Skeletal muscle tissue (tissue), 4 donors: ENCODE results near the gene PTGDR. TPM values are rescaled to one million over a fixed set of nuclear protein-coding genes. Genes with fewer than 3 reads are reported as not detected.

Experiments used
- H3K27ac ChIP-seq: one replicate; pipeline ENCODE4 v1.7.0; 2013; ENCODE audit warnings: mild to moderate bottlenecking, low read depth, low read length, inconsistent platforms
- H3K27me3 ChIP-seq, 3 donors: one replicate each; pipeline ENCODE4 v1.7.0; 2013; ENCODE audit warnings: low read length in 3 of 3; ENCODE audit not compliant: control insufficient read depth in 3 of 3, insufficient read depth in 3 of 3
- H3K36me3 ChIP-seq, 3 donors: one replicate each; pipeline ENCODE4 v1.7.0; 2013; ENCODE audit warnings: low read length in 3 of 3; ENCODE audit not compliant: control insufficient read depth in 3 of 3, insufficient read depth in 3 of 3
- H3K4me1 ChIP-seq, 3 donors: one replicate each; pipeline ENCODE4 v1.7.0; 2013; ENCODE audit warnings: low read length in 3 of 3, mild to moderate bottlenecking in 3 of 3; ENCODE audit not compliant: control insufficient read depth in 3 of 3, insufficient read depth in 3 of 3
- H3K4me3 ChIP-seq, 3 donors: one replicate each; pipeline ENCODE4 v1.7.0; 2013; ENCODE audit warnings: low read length in 3 of 3
- H3K9ac ChIP-seq, 3 donors: one replicate each; pipeline ENCODE4 v1.7.0; 2013; ENCODE audit warnings: low read length in 3 of 3, mild to moderate bottlenecking in 3 of 3, moderate library complexity in 2 of 3, low read depth in 1 of 3
- H3K9me3 ChIP-seq, 3 donors: one replicate each; pipeline ENCODE4 v1.7.0; 2013; ENCODE audit warnings: low read length in 3 of 3; ENCODE audit not compliant: control insufficient read depth in 3 of 3
- total RNA-seq: library from RNA; depleted of rRNA; stranded (reverse); fragments of >200 nt; gene quantifications from one replicate; pipeline ENCODE4 v1.2.3, GENCODE V29; 2014
- donor health status: Osteomylitis.

Gene PTGDR
- total RNA-seq, 1 donor from 2014 or later, result under 0.01 TPM

- Histone ChIP-seq H3K4me3 (no peak overlapping the region), H3K9ac (no peak overlapping the region), H3K9me3 (no peaks in the 10 kb centered on the region), H3K36me3 (no peaks in the 10 kb centered on the region), H3K27me3 (no peaks in the 10 kb centered on the region), H3K4me1 (peaks cover 0 to 3% (median 0%) of the 10 kb centered on the region in 3 donors), H3K27ac (no peak overlapping the region)
Measured at GRCh38 chr14:52275372-52275771, 7.9 kb downstream of the PTGDR start.

DNA sequence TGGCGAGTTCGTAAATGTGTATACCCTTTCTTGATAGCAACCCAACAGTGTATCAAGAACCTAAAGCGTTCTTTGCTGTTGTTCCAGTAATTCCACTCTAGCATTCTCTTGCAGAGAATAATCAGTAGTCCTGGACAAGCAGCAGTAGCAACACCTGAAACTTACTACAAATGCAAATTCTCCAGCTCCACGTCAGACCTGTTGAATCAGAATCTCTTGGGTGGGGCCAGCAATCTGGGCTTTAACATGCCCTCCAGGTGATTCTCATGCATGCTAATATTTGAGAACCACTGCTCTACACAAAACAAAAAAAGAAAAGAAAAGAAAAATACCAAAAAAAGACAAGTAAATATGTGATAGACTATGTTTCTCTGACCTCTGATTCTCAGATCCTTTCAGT is 10.1 kb downstream of the PTGDR start:
- Histone ChIP-seq H3K36me3 (no peaks in the 10 kb centered on the region), H3K4me3 (no peak overlapping the region), H3K9me3 (no peaks in the 10 kb centered on the region), H3K9ac (no peak overlapping the region), H3K4me1 (peaks cover 0 to 3% (median 0%) of the 10 kb centered on the region in 3 donors), H3K27me3 (no peaks in the 10 kb centered on the region), H3K27ac (no peak overlapping the region)

DNA sequence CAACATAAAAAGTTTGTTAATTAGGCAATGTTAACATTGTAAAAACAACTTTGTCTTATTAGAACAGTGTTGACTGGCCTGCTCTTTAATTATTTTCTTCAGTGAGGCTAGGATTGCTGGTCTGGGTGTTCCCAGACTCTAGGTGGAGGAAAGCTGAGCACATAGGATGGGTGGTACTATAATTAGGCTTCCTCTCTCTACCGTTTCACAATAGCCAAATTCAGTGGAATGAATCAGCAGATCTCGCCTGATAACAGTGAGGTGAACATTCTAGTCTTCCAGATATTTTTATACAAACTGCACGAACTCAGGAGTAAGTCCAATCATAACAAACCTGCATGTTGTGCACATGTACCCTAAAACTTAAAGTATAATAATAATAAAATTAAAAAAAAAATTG is 11.9 kb downstream of the PTGDR start:
- Histone ChIP-seq H3K27ac (no peak overlapping the region), H3K4me1 (peaks cover 0 to 3% (median 0%) of the 10 kb centered on the region in 3 donors), H3K4me3 (no peak overlapping the region), H3K9me3 (no peaks in the 10 kb centered on the region), H3K36me3 (no peaks in the 10 kb centered on the region), H3K27me3 (no peaks in the 10 kb centered on the region), H3K9ac (no peak overlapping the region)

- Histone ChIP-seq H3K9ac (no peak overlapping the region), H3K27ac (no peak overlapping the region), H3K9me3 (no peaks in the 10 kb centered on the region), H3K4me1 (peaks cover 0 to 3% (median 0%) of the 10 kb centered on the region in 3 donors), H3K36me3 (no peaks in the 10 kb centered on the region), H3K27me3 (no peaks in the 10 kb centered on the region), H3K4me3 (no peak overlapping the region)
Measured at GRCh38 chr14:52283099-52283498, 15.6 kb downstream of the PTGDR start.

DNA sequence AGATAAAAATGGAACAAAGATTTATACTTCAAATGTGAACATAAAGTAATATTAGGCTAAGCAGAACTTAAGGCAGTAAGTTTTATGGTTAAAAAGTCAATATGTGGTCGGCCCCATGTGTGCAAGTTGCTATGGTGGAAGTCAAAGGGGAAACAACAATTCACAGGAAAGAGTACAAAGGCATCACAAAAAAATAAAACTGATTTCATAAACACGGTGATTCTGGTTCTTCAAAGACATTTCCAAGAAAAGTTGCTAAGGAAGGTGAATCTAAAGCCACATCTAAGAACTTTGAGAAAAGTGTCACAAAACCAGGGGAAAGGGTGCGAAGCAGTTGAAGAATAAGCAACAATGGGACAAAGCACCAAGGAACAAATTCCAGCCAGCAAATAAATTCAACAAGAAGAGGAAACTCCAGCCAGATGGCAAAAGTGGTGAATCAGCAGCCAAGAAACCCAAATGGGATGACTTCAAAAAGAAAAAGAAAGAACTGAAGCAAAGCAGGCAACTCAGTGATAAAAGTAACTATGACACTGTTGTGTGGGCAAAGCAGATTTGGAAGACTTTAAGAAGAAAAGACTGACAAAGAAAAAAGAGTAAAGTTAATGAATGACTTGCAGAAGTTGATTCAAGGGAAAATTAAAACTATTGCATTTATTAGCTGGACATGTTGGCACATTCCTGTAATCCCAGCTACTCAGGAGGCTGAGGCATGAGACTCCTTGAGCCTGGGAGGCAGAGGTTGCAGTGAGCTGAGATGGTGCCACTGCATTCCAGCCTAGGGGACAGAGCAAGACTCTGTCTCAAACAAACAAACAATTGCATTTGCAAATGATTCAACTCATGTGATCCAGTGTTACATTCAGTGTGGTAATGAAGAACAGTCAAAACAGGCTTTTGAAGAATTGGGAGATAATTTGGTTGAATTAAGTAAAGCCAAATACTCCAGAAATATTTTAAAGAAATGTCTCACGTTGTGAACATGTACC is 19.5 kb downstream of the PTGDR start:
- H3K9ac ChIP-seq, result no peak overlapping the region
- H3K36me3 ChIP-seq, result no peaks in the 10 kb centered on the region
- H3K27me3 ChIP-seq, result no peaks in the 10 kb centered on the region
- H3K4me3 ChIP-seq, result no peak overlapping the region
- no peaks in the 10 kb centered on the region for H3K4me1 ChIP-seq
- H3K9me3 ChIP-seq, result no peaks in the 10 kb centered on the region
- H3K27ac ChIP-seq, result no peak overlapping the region

DNA sequence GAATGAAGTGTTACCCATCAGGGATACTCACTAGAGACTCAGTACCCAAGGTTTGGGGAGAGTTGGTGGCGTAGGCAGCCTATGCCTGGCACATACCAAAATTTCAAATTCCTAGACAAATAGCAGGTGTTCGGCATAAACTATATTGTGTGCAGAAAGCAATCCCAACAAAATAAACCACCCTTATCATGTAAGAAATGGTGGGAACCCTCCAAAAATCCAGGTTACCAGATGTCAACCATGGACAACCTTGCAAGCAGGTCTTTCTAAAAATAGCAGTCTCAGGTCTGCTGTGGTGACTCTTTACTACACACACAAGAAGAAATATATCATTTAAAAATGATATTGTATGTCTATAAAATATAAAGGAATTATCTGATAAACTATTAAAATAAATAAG is 28.9 kb downstream of the PTGDR start:
- Histone ChIP-seq H3K4me3 (no peak overlapping the region), H3K27me3 (no peaks in the 10 kb centered on the region), H3K4me1 (no peaks in the 10 kb centered on the region), H3K9ac (no peak overlapping the region), H3K36me3 (no peaks in the 10 kb centered on the region), H3K27ac (no peak overlapping the region), H3K9me3 (no peaks in the 10 kb centered on the region)

- Histone ChIP-seq H3K4me3 (no peak overlapping the region), H3K4me1 (no peaks in the 10 kb centered on the region), H3K36me3 (no peaks in the 10 kb centered on the region), H3K9me3 (no peaks in the 10 kb centered on the region), H3K27ac (no peak overlapping the region), H3K27me3 (no peaks in the 10 kb centered on the region), H3K9ac (no peak overlapping the region)
Measured at GRCh38 chr14:52298795-52299194, 31.3 kb downstream of the PTGDR start.

GRCh38 chr14:52299692-52300278 is 32.3 kb downstream of the PTGDR start:
- Histone ChIP-seq H3K9ac (no peak overlapping the region), H3K4me1 (no peaks in the 10 kb centered on the region), H3K27me3 (no peaks in the 10 kb centered on the region), H3K4me3 (no peak overlapping the region), H3K27ac (no peak overlapping the region), H3K36me3 (no peaks in the 10 kb centered on the region), H3K9me3 (no peaks in the 10 kb centered on the region)

GRCh38 chr14:52303236-52303635 is 35.7 kb downstream of the PTGDR start:
- Histone ChIP-seq H3K27ac (no peak overlapping the region), H3K27me3 (no peaks in the 10 kb centered on the region), H3K9ac (no peak overlapping the region), H3K4me1 (no peaks in the 10 kb centered on the region), H3K9me3 (no peaks in the 10 kb centered on the region), H3K4me3 (no peak overlapping the region), H3K36me3 (no peaks in the 10 kb centered on the region)

DNA sequence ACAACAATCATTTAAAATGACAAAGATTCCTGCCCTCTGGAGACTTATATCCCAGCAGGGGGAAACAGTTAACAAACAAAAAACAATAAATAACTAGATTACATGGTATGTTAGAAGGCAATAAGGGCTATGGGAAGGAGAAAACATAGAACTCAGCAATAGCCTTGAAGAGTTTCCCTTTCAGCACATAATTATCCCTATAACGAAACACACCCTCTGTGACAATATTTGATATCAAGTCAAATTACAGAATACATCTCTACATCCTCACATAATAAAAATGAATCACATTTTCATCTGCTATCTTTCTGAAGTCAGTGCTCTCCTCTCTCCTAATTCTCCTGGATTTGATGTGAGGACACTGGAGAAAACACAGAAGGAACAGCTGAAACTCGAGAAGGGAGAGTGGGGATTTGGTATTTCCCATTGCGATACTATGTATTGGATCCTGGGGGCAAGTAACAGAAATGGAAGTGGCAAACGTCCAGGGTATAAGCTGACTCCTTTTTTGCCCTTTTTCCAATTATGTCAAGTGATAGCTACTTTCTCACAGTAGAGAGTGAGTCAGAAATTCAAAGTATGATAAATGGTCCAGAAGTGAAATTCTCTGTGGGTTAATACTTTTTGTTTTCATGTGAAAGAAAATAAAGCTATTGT is 36.9 kb downstream of the PTGDR start:
- H3K36me3 ChIP-seq, result no peaks in the 10 kb centered on the region
- H3K9ac ChIP-seq, result no peak overlapping the region
- no peaks in the 10 kb centered on the region for H3K4me1 ChIP-seq
- no peaks in the 10 kb centered on the region for H3K9me3 ChIP-seq
- no peak overlapping the region for H3K4me3 ChIP-seq
- H3K27me3 ChIP-seq, result no peaks in the 10 kb centered on the region
- H3K27ac ChIP-seq, result no peak overlapping the region
